PC-3 (cell line): Measurements from ENCODE around the gene GTF2H4.

Experiments
- CTCF ChIP-seq: fragments of 300-600 bp; sonication (generic); conservative IDR thresholded peaks from 2 replicates; pipeline ENCODE4 v1.5.1; 2017; ENCODE audit warnings: antibody characterized with exemption, low read depth, mild to moderate bottlenecking, low read length
- EZH2 ChIP-seq: fragments of 300-600 bp; sonication (generic); IDR thresholded peaks from one replicate; pipeline ENCODE4 v1.6.1; 2017; ENCODE audit warnings: antibody characterized with exemption, mild to moderate bottlenecking, low read length; ENCODE audit not compliant: unreplicated experiment
- EZH2phosphoT487 ChIP-seq: fragments of 300-600 bp; sonication (generic); IDR thresholded peaks from 2 replicates; pipeline ENCODE4 v1.6.1; 2018; ENCODE audit warnings: mild to moderate bottlenecking, antibody characterized with exemption, low read length, borderline replicate concordance

GRCh38 chr6:30903236-30903635 is 4.8 kb upstream of the GTF2H4 start:
- TF ChIP-seq CTCF (no peak), EZH2phosphoT487 (no peak), EZH2 (no peak)
